Kidney (tissue), 14 donors: Measurements from ENCODE around the gene CXCR5. TPM values are rescaled to one million over a fixed set of nuclear protein-coding genes. Genes with fewer than 3 reads are reported as not detected.

ENCODE experiments used
- DNase-seq, 5 donors: peaks; one replicate each; pipeline ENCODE4 v3.0.0-alpha.2; 2013 to 2020
- FAIRE-seq: peaks from 2 replicates; lab custom pipeline; 2012; peaks lifted over from hg19 to GRCh38; lab: Jason Lieb, UNC
- H3K27ac ChIP-seq, 2 donors: one replicate each; pipeline ENCODE4 v1.7.0; 2013; ENCODE audit warnings: low read depth in 2 of 2, low read length in 2 of 2, inconsistent platforms in 1 of 2
- H3K27me3 ChIP-seq: one replicate; pipeline ENCODE4 v1.7.1; 2013; ENCODE audit warnings: low read length, inconsistent platforms; ENCODE audit not compliant: control insufficient read depth, insufficient read depth
- H3K36me3 ChIP-seq, 3 donors: one replicate each; pipeline versions ENCODE4 v1.7.0 to v1.7.1; 2013; ENCODE audit warnings: low read length in 3 of 3, control low read depth in 1 of 3, inconsistent platforms in 1 of 3; ENCODE audit not compliant: insufficient read depth in 3 of 3, control insufficient read depth in 2 of 3
- H3K4me1 ChIP-seq, 3 donors: one replicate each; pipeline versions ENCODE4 v1.7.0 to v1.7.1; 2013; ENCODE audit warnings: low read length in 3 of 3, inconsistent platforms in 1 of 3, low read depth in 1 of 3; ENCODE audit not compliant: control insufficient read depth in 2 of 3, insufficient read depth in 2 of 3
- H3K4me3 ChIP-seq, 3 donors: one replicate each; pipeline versions ENCODE4 v1.7.0 to v1.8.1; 2013; ENCODE audit warnings: low read length in 3 of 3, control low read depth in 1 of 3, inconsistent platforms in 1 of 3
- H3K9ac ChIP-seq, 3 donors: one replicate each; pipeline versions ENCODE4 v1.7.0 to v1.7.1; 2013; ENCODE audit warnings: low read length in 3 of 3, control low read depth in 1 of 3, inconsistent platforms in 1 of 3
- H3K9me3 ChIP-seq, 3 donors: one replicate each; pipeline versions ENCODE4 v1.7.0 to v1.7.1; 2013; ENCODE audit warnings: low read length in 3 of 3, control low read depth in 1 of 3, inconsistent platforms in 1 of 3; ENCODE audit not compliant: control insufficient read depth in 2 of 3, insufficient read depth in 1 of 3
- CTCF ChIP-seq: IDR thresholded peaks from 3 replicates; pipeline ENCODE4 v1.5.1; 2012; ENCODE audit warnings: mild to moderate bottlenecking, moderate library complexity, borderline replicate concordance; ENCODE audit not compliant: insufficient read depth; ENCODE audit errors: extremely low read depth
- intact Hi-C: fragments of 100-400 bp; cut with DNase I; formaldehyde crosslinking; loops from one replicate; pipeline ENCODE4 v1.11.1; 2022
- polyA plus RNA-seq: library from polyadenylated mRNA; stranded (reverse); fragments of 350-450 nt; fragmentation: Illumina TruSeq; extraction: RNeasy Lipid Tissue Mini Kit (QIAGEN cat#74804); gene quantifications from one replicate; pipeline ENCODE4 v1.2.3, GENCODE V29; 2014; ENCODE audit warnings: low read depth, low replicate concordance; ENCODE audit not compliant: insufficient read depth
- total RNA-seq: library from RNA; stranded (reverse); fragmentation: NEBNext Ultra II Directional; extraction: Animal tissue kit (Norgen Biotek cat#: 25700); gene quantifications from one replicate; pipeline ENCODE4 v1.2.1, GENCODE V29; 2021
- donor health status: control.
- donor health status: control.
- donor health status: control.
- donor health status: control.
- donor health status: control.
- donor health status: DM: yes; HTN: yes; CAD: no.
- donor health status: Normal renal cell carcinoma (clear cell type).

The CXCR5 gene
- total and polyA plus RNA-seq, 2 donors from 2014 or later = 1.1 TPM; not detected in 1

GRCh38 chr11:118881228-118881627 lies 2.5 kb upstream of the CXCR5 start:
- TF ChIP-seq CTCF = no peak
- Histone ChIP-seq H3K9ac (no peak overlapping the region), H3K27me3 (no peaks in the 10 kb centered on the region), H3K27ac (no peak overlapping the region), H3K9me3 (no peaks in the 10 kb centered on the region), H3K4me1 (no peaks in the 10 kb centered on the region), H3K4me3 (no peak overlapping the region), H3K36me3 (no peaks in the 10 kb centered on the region)
- intact Hi-C loops = no loop called here
- no peak for FAIRE-seq
- DNase-seq = no peak

- H3K9me3 ChIP-seq = no peaks in the 10 kb centered on the region
- no peak for TF ChIP-seq CTCF
- no peaks in the 10 kb centered on the region for H3K27me3 ChIP-seq
- H3K4me3 ChIP-seq = no peak overlapping the region
- H3K36me3 ChIP-seq = no peaks in the 10 kb centered on the region
- H3K4me1 ChIP-seq = no peaks in the 10 kb centered on the region
- intact Hi-C loops = no loop called here
- FAIRE-seq = no peak
- no peak overlapping the region for H3K9ac ChIP-seq
- no peak for DNase-seq
- H3K27ac ChIP-seq = no peak overlapping the region
Measured at GRCh38 chr11:118882491-118882890, 1.2 kb upstream of the CXCR5 start.

- Histone ChIP-seq H3K36me3 (no peaks in the 10 kb centered on the region), H3K9ac (no peak overlapping the region), H3K27me3 (no peaks in the 10 kb centered on the region), H3K27ac (no peak overlapping the region), H3K4me1 (peaks cover 0 to 2% (median 1%) of the 10 kb centered on the region in 3 donors), H3K9me3 (no peaks in the 10 kb centered on the region), H3K4me3 (no peak overlapping the region)
- TF ChIP-seq CTCF = no peak
- DNase-seq = no peak
- intact Hi-C loops = no loop called here
- no peak for FAIRE-seq
Measured at GRCh38 chr11:118883004-118883367, 706 bp upstream of the CXCR5 start.

GRCh38 chr11:118884875-118885274 lies 1.2 kb downstream of the CXCR5 start:
- FAIRE-seq (no peak), DNase-seq (no peak)
- H3K27me3 ChIP-seq = no peaks in the 10 kb centered on the region
- TF ChIP-seq CTCF = no peak
- H3K27ac ChIP-seq = no peak overlapping the region
- no peaks in the 10 kb centered on the region for H3K9me3 ChIP-seq
- H3K4me1 ChIP-seq = peaks cover 0 to 15% (median 9%) of the 10 kb centered on the region in 3 donors
- intact Hi-C loops = no loop called here
- no peak overlapping the region for H3K9ac ChIP-seq
- H3K36me3 ChIP-seq = no peaks in the 10 kb centered on the region
- H3K4me3 ChIP-seq = no peak overlapping the region
